Endothelial cell of umbilical vein (primary cell): ENCODE data around the gene NUMA1.

Experiments
- CTCF ChIP-seq, 2 donors: IDR thresholded peaks; 1 replicate in 1 of 2; 2 replicates in 1 of 2; pipeline ENCODE4 v1.5.1; 2011; ENCODE audit warnings: low read length in 2 of 2, mild to moderate bottlenecking in 2 of 2, moderate library complexity in 2 of 2, control low read depth in 1 of 2, inconsistent platforms in 1 of 2, low read depth in 1 of 2; ENCODE audit not compliant: insufficient read depth in 1 of 2; ENCODE audit errors: extremely low read depth in 1 of 2
- EZH2 ChIP-seq: IDR thresholded peaks from 2 replicates; pipeline ENCODE4 v1.6.1; 2012; ENCODE audit warnings: borderline replicate concordance, low read depth, mild to moderate bottlenecking, moderate library complexity, low read length, inconsistent platforms; ENCODE audit not compliant: severe bottlenecking
- JUN ChIP-seq: IDR thresholded peaks from 2 replicates; pipeline ENCODE4 v1.6.1; 2011; ENCODE audit warnings: borderline replicate concordance, low read depth; ENCODE audit not compliant: insufficient read length, insufficient read depth
- MAX ChIP-seq: IDR thresholded peaks from 2 replicates; pipeline ENCODE4 v1.6.1; 2011; ENCODE audit not compliant: insufficient read depth, insufficient read length
- POLR2A ChIP-seq: IDR thresholded peaks from 2 replicates; pipeline ENCODE4 v1.6.1; 2012; ENCODE audit warnings: low read depth, mild to moderate bottlenecking, control low read depth, low read length

- TF ChIP-seq CTCF (IDR thresholded peaks at IDR 0.05; ENCODE audit: extremely low read depth in 1 of 2, insufficient read depth in 1 of 2, low read depth in 1 of 2, low read length in 2 of 2): no peak
- TF ChIP-seq MAX: no peak
- TF ChIP-seq JUN: no peak
- TF ChIP-seq EZH2: no peak
- TF ChIP-seq POLR2A: no peak
These were observed 74.7 kb downstream of the NUMA1 start for GRCh38 chr11:72005347-72006260.
